Measurements from ENCODE around the gene SYT2.

DNA sequence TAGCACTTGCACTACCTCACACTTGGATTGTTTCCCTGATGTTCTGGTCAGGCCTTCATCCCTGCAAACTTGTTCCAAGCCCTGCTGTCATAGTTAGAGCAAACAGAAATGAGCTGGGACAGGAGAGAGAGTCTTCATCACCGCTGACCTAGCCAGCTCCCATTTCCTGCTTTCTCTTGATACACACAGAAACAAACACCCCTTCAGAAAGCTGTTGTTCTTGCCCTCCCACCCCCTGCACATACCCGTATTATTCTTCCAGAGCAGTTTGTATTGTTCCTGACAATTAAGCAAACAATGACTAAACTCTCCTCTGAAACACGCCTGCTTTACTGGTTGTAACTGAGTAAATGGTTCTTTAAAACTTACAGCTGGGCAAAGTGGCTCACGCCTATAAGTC, 2.9 kb upstream of the SYT2 start:
- TF ChIP-seq USF1 (IDR thresholded peaks at IDR 0.05; ENCODE audit: borderline replicate concordance, low read depth) (no peak), POLR2AphosphoS5 (IDR thresholded peaks at IDR 0.05; ENCODE audit: low read depth, low read length) (no peak), CTCF (IDR thresholded peaks at IDR 0.05) (no peak), TCF12 (IDR thresholded peaks at IDR 0.05) (no peak), FOXJ3 (CRISPR knock-in tag; IDR thresholded peaks at IDR 0.05) (no peak), JUND (IDR thresholded peaks at IDR 0.05) (no peak), CHD2 (IDR thresholded peaks at IDR 0.05; ENCODE audit: low read length, partially characterized antibody) (no peak), RAD21 (IDR thresholded peaks at IDR 0.05; ENCODE audit: low read length) (no peak)
- TF ChIP-seq, protein P1, sequence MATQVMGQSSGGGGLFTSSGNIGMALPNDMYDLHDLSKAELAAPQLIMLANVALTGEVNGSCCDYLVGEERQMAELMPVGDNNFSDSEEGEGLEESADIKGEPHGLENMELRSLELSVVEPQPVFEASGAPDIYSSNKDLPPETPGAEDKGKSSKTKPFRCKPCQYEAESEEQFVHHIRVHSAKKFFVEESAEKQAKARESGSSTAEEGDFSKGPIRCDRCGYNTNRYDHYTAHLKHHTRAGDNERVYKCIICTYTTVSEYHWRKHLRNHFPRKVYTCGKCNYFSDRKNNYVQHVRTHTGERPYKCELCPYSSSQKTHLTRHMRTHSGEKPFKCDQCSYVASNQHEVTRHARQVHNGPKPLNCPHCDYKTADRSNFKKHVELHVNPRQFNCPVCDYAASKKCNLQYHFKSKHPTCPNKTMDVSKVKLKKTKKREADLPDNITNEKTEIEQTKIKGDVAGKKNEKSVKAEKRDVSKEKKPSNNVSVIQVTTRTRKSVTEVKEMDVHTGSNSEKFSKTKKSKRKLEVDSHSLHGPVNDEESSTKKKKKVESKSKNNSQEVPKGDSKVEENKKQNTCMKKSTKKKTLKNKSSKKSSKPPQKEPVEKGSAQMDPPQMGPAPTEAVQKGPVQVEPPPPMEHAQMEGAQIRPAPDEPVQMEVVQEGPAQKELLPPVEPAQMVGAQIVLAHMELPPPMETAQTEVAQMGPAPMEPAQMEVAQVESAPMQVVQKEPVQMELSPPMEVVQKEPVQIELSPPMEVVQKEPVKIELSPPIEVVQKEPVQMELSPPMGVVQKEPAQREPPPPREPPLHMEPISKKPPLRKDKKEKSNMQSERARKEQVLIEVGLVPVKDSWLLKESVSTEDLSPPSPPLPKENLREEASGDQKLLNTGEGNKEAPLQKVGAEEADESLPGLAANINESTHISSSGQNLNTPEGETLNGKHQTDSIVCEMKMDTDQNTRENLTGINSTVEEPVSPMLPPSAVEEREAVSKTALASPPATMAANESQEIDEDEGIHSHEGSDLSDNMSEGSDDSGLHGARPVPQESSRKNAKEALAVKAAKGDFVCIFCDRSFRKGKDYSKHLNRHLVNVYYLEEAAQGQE (IDR thresholded peaks at IDR 0.05; ENCODE audit: low read depth, low read length): no peak
- TF ChIP-seq, protein P2, sequence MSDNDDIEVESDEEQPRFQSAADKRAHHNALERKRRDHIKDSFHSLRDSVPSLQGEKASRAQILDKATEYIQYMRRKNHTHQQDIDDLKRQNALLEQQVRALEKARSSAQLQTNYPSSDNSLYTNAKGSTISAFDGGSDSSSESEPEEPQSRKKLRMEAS (IDR thresholded peaks at IDR 0.05; ENCODE audit: low read depth): no peak

Measured in SK-N-SH (cell line).